ENCODE results near the gene SUCLA2. TPM values are rescaled to one million over a fixed set of nuclear protein-coding genes. Genes with fewer than 3 reads are reported as not detected.
"Not testable (repeated sequence)": the region's sequence is repeated elsewhere in the genome, so short reads cannot be mapped to it uniquely, and the experiment has no call there.

The SUCLA2 gene
- total and polyA plus RNA-seq, 7 experiments from 2014 or later, result 20.0 to 36.6 (median 26.4) TPM

DNA sequence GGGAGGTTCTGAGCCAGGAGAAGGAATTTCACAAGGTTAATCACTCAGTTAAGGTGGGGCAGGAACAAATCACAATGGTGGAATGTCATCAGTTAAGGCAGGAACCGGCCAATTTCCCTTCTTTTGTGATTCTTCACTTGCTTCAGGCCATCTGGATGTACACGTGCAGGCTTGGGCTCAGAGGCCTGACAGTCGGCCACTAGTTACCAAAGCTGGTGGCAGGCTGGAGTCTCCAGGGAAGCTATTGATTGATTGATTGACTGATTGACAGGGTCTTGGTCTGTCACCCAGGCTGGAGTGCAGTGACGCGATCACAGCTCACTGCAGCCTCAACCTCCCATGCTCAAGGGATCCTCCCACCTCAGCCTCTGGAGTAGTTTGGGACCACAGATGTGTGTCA is 926 bp upstream of the SUCLA2 start:
- H3K4me1 ChIP-seq (ENCODE audit: control insufficient read depth in 2 of 2, insufficient read depth in 2 of 2, low read length in 2 of 2); H3K36me3 Mint-ChIP-seq; H3K9me3 ChIP-seq (ENCODE audit: control insufficient read depth in 2 of 3, low read length in 3 of 3); CTCF ChIA-PET; ATAC-seq; H3K36me3 ChIP-seq (ENCODE audit: control insufficient read depth in 2 of 3, insufficient read depth in 3 of 3, low read length in 3 of 3); H3K27me3 Mint-ChIP-seq; H3K27ac ChIP-seq (ENCODE audit: low read depth, low read length); H3K4me3 ChIP-seq (ENCODE audit: low read length); H3K9me3 Mint-ChIP-seq; H3K27me3 ChIP-seq (ENCODE audit: control insufficient read depth in 2 of 2, insufficient read depth in 2 of 2, low read length in 2 of 2); DNase-seq: not testable (repeated sequence)
- intact Hi-C loops (cut with micrococcal nuclease), result loop anchor here (1.0 to 10.0 kb wide), 11 partner anchors 35 to 1950 kb away; partner anchors contain the start of genes ESD (in 2 of the 2), MED4 (in 2 of the 2), NUDT15 (in 2 of the 2) and ITM2B (in 1 of the 2)
- Mint-ChIP-seq H3K4me1 (peaks cover 24 to 42% (median 40%) of the 10 kb centered on the region in 7 donors), H3K27ac (peak overlapping the region in 8 of 9 donors; percentile 51 to 94 (median 87)), H3K4me3 (peak overlapping the region; percentile 88 to 97 (median 96))
- POLR2A ChIA-PET, result interaction anchor here (1.5 kb wide), 1 partner anchor 36 kb away, joined by 7 read pairs; the partner anchor contains the start of gene NUDT15

- H3K27ac ChIP-seq (ENCODE audit: low read depth, low read length), result peak overlapping the region; percentile 81
Measured at GRCh38 chr13:48000559-48001113, 437 bp downstream of the SUCLA2 start.

GRCh38 chr13:47999973-48000372 is 1.1 kb downstream of the SUCLA2 start:
- Histone ChIP-seq H3K4me3 (ENCODE audit: low read length) (peak overlapping the region; percentile 97), H3K27me3 (ENCODE audit: control insufficient read depth in 2 of 2, insufficient read depth in 2 of 2, low read length in 2 of 2) (no peaks in the 10 kb centered on the region), H3K4me1 (ENCODE audit: control insufficient read depth in 2 of 2, insufficient read depth in 2 of 2, low read length in 2 of 2) (peaks cover 7 to 10% of the 10 kb centered on the region in 2 donors), H3K36me3 (ENCODE audit: control insufficient read depth in 2 of 3, insufficient read depth in 3 of 3, low read length in 3 of 3) (peaks cover 0 to 5% (median 0%) of the 10 kb centered on the region in 3 experiments), H3K9me3 (ENCODE audit: control insufficient read depth in 2 of 3, low read length in 3 of 3) (no peaks in the 10 kb centered on the region), H3K27ac (ENCODE audit: low read depth, low read length) (no peak overlapping the region)
- CTCF ChIA-PET, result interaction anchor here (0.6 kb wide), 1 partner anchor 106 kb away, joined by 4 read pairs; no protein-coding TSS in a partner anchor
- Mint-ChIP-seq H3K4me1 (peaks cover 24 to 48% (median 42%) of the 10 kb centered on the region in 7 donors), H3K36me3 (peaks cover 0 to 13% (median 5%) of the 10 kb centered on the region in 5 donors), H3K27me3 (no peaks in the 10 kb centered on the region), H3K9me3 (no peaks in the 10 kb centered on the region), H3K27ac (peak overlapping the region in 4 of 9 donors; percentile 75 to 94 (median 88)), H3K4me3 (peak overlapping the region; percentile 88 to 97 (median 96))
- POLR2A ChIA-PET, result interaction anchor here (0.8 kb wide), 1 partner anchor 1787 kb away, joined by 5 read pairs; no protein-coding TSS in a partner anchor
- no peak for ATAC-seq
- intact Hi-C loops (cut with micrococcal nuclease), result loop anchor here (5.0 to 10.0 kb wide), 6 partner anchors 203 to 1948 kb away; partner anchors contain the start of genes ESD (in 2 of the 2) and ZC3H13 (in 1 of the 2)
- no peak for DNase-seq

More at GRCh38 chr13:48000559-48001113, 437 bp downstream of the SUCLA2 start:
- H3K9me3 Mint-ChIP-seq, result no peaks in the 10 kb centered on the region
- peaks cover 0 to 5% (median 0%) of the 10 kb centered on the region in 3 experiments for H3K36me3 ChIP-seq (ENCODE audit: control insufficient read depth in 2 of 3, insufficient read depth in 3 of 3, low read length in 3 of 3)
- H3K9me3 ChIP-seq (ENCODE audit: control insufficient read depth in 2 of 3, low read length in 3 of 3), result no peaks in the 10 kb centered on the region
- peaks cover 0 to 2% (median 0%) of the 10 kb centered on the region in 5 donors for H3K27me3 Mint-ChIP-seq
- DNase-seq (peak in 2 of 9 donors; percentile 2 to 16), ATAC-seq (peak; percentile 33)
- peak overlapping the region; percentile 97 for H3K4me3 ChIP-seq (ENCODE audit: low read length)
- H3K4me1 ChIP-seq (ENCODE audit: control insufficient read depth in 2 of 2, insufficient read depth in 2 of 2, low read length in 2 of 2), result peaks cover 7 to 10% of the 10 kb centered on the region in 2 donors
- intact Hi-C loops (cut with micrococcal nuclease), result loop anchor here (1.0 to 10.0 kb wide), 11 partner anchors 37 to 1948 kb away; partner anchors contain the start of genes ESD (in 2 of the 2), MED4 (in 2 of the 2), NUDT15 (in 2 of the 2) and ITM2B (in 1 of the 2)
- H3K36me3 Mint-ChIP-seq, result peaks cover 5 to 13% (median 5%) of the 10 kb centered on the region in 5 donors
- H3K27me3 ChIP-seq (ENCODE audit: control insufficient read depth in 2 of 2, insufficient read depth in 2 of 2, low read length in 2 of 2), result no peaks in the 10 kb centered on the region
- POLR2A ChIA-PET, result interaction anchor here (1.5 kb wide), 1 partner anchor 37 kb away, joined by 7 read pairs; the partner anchor contains the start of gene NUDT15
- H3K4me1 Mint-ChIP-seq, result peaks cover 24 to 48% (median 42%) of the 10 kb centered on the region in 7 donors
- CTCF ChIA-PET, result interaction anchor here (0.6 kb wide), 1 partner anchor 107 kb away, joined by 4 read pairs; no protein-coding TSS in a partner anchor
- peak overlapping the region; percentile 88 to 97 (median 96) for H3K4me3 Mint-ChIP-seq
- H3K27ac Mint-ChIP-seq, result peak overlapping the region; percentile 75 to 96 (median 91)

DNA sequence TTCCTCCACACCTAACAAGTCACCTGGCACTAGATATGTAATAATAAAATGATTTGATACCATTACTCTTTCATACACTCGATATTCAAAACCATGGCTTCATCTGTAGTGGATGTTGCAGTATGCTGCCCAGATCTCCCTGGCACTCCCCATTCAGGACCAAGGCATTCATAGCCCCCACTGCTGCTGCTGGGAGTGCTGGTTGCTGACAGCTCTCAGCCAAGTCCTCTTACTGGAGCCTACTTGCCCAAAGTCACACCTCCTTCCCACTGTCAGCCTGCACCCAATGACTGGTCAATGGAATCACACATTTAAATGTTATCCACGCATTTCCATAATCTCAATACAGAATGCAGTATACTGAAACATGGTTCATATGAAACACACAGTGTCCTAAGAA is 3.7 kb downstream of the SUCLA2 start:
- ATAC-seq (no peak), DNase-seq (no peak)
- H3K9me3 ChIP-seq (ENCODE audit: control insufficient read depth in 2 of 3, low read length in 3 of 3), result no peaks in the 10 kb centered on the region
- POLR2A ChIA-PET, result interaction anchor here (0.8 kb wide), 1 partner anchor 9 kb away, joined by 4 read pairs; no protein-coding TSS in a partner anchor
- Mint-ChIP-seq H3K27ac (peak overlapping the region in 2 of 9 donors; percentile 1 to 8), H3K4me3 (peak overlapping the region in 1 of 10 donors; percentile 0), H3K27me3 (no peaks in the 10 kb centered on the region), H3K36me3 (peaks cover 8 to 26% (median 19%) of the 10 kb centered on the region in 5 donors), H3K4me1 (peaks cover 23 to 57% (median 53%) of the 10 kb centered on the region in 7 donors), H3K9me3 (no peaks in the 10 kb centered on the region)
- H3K27me3 ChIP-seq (ENCODE audit: control insufficient read depth in 2 of 2, insufficient read depth in 2 of 2, low read length in 2 of 2), result no peaks in the 10 kb centered on the region
- intact Hi-C loops (cut with micrococcal nuclease), result no loop called here
- peaks cover 7 to 10% of the 10 kb centered on the region in 2 donors for H3K4me1 ChIP-seq (ENCODE audit: control insufficient read depth in 2 of 2, insufficient read depth in 2 of 2, low read length in 2 of 2)
- no peak overlapping the region for H3K27ac ChIP-seq (ENCODE audit: low read depth, low read length)
- CTCF ChIA-PET, result interaction anchor here (1.4 kb wide), 1 partner anchor 41 kb away, joined by 6 read pairs; the partner anchor contains the start of gene NUDT15
- H3K36me3 ChIP-seq (ENCODE audit: control insufficient read depth in 2 of 3, insufficient read depth in 3 of 3, low read length in 3 of 3), result peaks cover 0 to 5% (median 0%) of the 10 kb centered on the region in 3 experiments
- H3K4me3 ChIP-seq (ENCODE audit: low read length), result no peak overlapping the region

DNA sequence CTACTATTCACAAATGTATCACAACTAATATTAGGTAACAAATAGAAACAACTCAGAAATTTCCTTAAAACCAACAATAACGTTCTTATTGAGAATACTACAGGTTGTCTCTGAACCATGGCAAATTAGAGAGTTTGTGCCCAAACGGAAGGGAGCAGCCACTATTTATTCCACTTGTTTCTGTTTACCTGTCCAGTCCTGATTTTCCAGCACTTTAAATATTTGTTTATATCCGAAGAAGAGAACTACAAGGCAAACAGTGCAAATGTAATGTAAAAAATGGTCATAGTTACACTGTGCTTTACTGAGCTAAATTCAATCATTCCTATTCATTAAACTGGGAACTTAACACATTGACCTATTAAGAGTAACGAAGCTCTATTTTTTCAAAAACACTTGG is 9.2 kb downstream of the SUCLA2 start:
- ChIA-PET POLR2A (interaction anchor here (1.0 kb wide), 1 partner anchor 15 kb away, joined by 3 read pairs; no protein-coding TSS in a partner anchor), CTCF (no interaction called here)
- Histone ChIP-seq H3K27me3 (ENCODE audit: control insufficient read depth in 2 of 2, insufficient read depth in 2 of 2, low read length in 2 of 2) (no peaks in the 10 kb centered on the region), H3K4me3 (ENCODE audit: low read length) (no peak overlapping the region), H3K9me3 (ENCODE audit: control insufficient read depth in 2 of 3, low read length in 3 of 3) (no peaks in the 10 kb centered on the region), H3K4me1 (ENCODE audit: control insufficient read depth in 2 of 2, insufficient read depth in 2 of 2, low read length in 2 of 2) (no peaks in the 10 kb centered on the region), H3K27ac (ENCODE audit: low read depth, low read length) (no peak overlapping the region), H3K36me3 (ENCODE audit: control insufficient read depth in 2 of 3, insufficient read depth in 3 of 3, low read length in 3 of 3) (peaks cover 0 to 12% (median 6%) of the 10 kb centered on the region in 3 experiments)
- Mint-ChIP-seq H3K9me3 (no peaks in the 10 kb centered on the region), H3K36me3 (peaks cover 10 to 54% (median 38%) of the 10 kb centered on the region in 5 donors), H3K27me3 (no peaks in the 10 kb centered on the region), H3K4me1 (peaks cover 3 to 29% (median 24%) of the 10 kb centered on the region in 7 donors), H3K27ac (peak overlapping the region in 1 of 9 donors; percentile 35), H3K4me3 (no peak overlapping the region)
- DNase-seq (no peak), ATAC-seq (no peak)
- intact Hi-C loops (cut with micrococcal nuclease), result no loop called here

GRCh38 chr13:47990920-47991466 is 10.1 kb downstream of the SUCLA2 start:
- Histone ChIP-seq H3K27me3 (ENCODE audit: control insufficient read depth in 2 of 2, insufficient read depth in 2 of 2, low read length in 2 of 2) (no peaks in the 10 kb centered on the region), H3K27ac (ENCODE audit: low read depth, low read length) (no peak overlapping the region), H3K9me3 (ENCODE audit: control insufficient read depth in 2 of 3, low read length in 3 of 3) (no peaks in the 10 kb centered on the region), H3K4me1 (ENCODE audit: control insufficient read depth in 2 of 2, insufficient read depth in 2 of 2, low read length in 2 of 2) (no peaks in the 10 kb centered on the region), H3K4me3 (ENCODE audit: low read length) (no peak overlapping the region), H3K36me3 (ENCODE audit: control insufficient read depth in 2 of 3, insufficient read depth in 3 of 3, low read length in 3 of 3) (peaks cover 0 to 16% (median 6%) of the 10 kb centered on the region in 3 experiments)
- Mint-ChIP-seq H3K27me3 (no peaks in the 10 kb centered on the region), H3K4me1 (peaks cover 2 to 24% (median 21%) of the 10 kb centered on the region in 7 donors), H3K36me3 (peaks cover 15 to 60% (median 44%) of the 10 kb centered on the region in 5 donors), H3K27ac (peak overlapping the region in 4 of 9 donors; percentile 4 to 68 (median 34)), H3K4me3 (peak overlapping the region in 2 of 10 donors; percentile 5 to 12), H3K9me3 (no peaks in the 10 kb centered on the region)
- intact Hi-C loops (cut with micrococcal nuclease), result no loop called here
- ChIA-PET CTCF (no interaction called here), POLR2A (no interaction called here)
- DNase-seq (no peak), ATAC-seq (no peak)

All from naive thymus-derived CD4-positive, alpha-beta T cell (primary cell).